Testis (tissue), 5 donors: ENCODE measurements around the gene DTL. TPM values are rescaled to one million over a fixed set of nuclear protein-coding genes. Genes with fewer than 3 reads are reported as not detected.
"Not testable (repeated sequence)": the region's sequence is repeated elsewhere in the genome, so short reads cannot be mapped to it uniquely, and the experiment has no call there.

Experiments used
- DNase-seq: peaks from one replicate; pipeline ENCODE4 v3.0.0-alpha.2; 2019
- H3K27ac ChIP-seq, 2 donors: fragments of 200-600 bp; sonication (generic); one replicate each; pipeline ENCODE4 v1.5.1; 2019
- H3K27me3 ChIP-seq: fragments of 200-600 bp; sonication (generic); one replicate; pipeline ENCODE4 v1.5.1; 2019
- H3K36me3 ChIP-seq: fragments of 200-600 bp; sonication (generic); one replicate; pipeline ENCODE4 v1.5.1; 2017; ENCODE audit warnings: low read depth; ENCODE audit errors: missing control alignments
- H3K4me1 ChIP-seq: fragments of 200-600 bp; sonication (generic); one replicate; pipeline ENCODE4 v1.5.1; 2019
- H3K4me3 ChIP-seq, 2 donors: fragments of 200-600 bp; sonication (generic); one replicate each; pipeline ENCODE4 v1.5.1; 2017 to 2019
- H3K9me3 ChIP-seq: fragments of 200-600 bp; sonication (generic); one replicate; pipeline ENCODE4 v1.5.1; 2017
- POLR2A ChIP-seq: fragments of 450-650 bp; IDR thresholded peaks from one replicate; pipeline ENCODE4 v1.6.1; 2017; ENCODE audit warnings: antibody characterized with exemption, mild to moderate bottlenecking, moderate library complexity
- WGBS, 2 donors: methylation state at CpG; one replicate each; pipeline ENCODE4 v1.1.5; 2018; 5-methylcytosine and 5-hydroxymethylcytosine counted together
- intact Hi-C: fragments of 100-400 bp; cut with DNase I; formaldehyde crosslinking; loops from one replicate; pipeline ENCODE4 v1.15.1; 2023; ENCODE audit warnings: low total_unique reads
- long read RNA-seq, 2 donors: transcript quantifications; one replicate each; lab custom pipeline, GENCODE V29; 2026
- polyA plus RNA-seq: library from polyadenylated mRNA; stranded (reverse); fragments of 350-450 nt; fragmentation: Illumina TruSeq; extraction: RNeasy Lipid Tissue Mini Kit (QIAGEN cat#74804); gene quantifications from one replicate; pipeline ENCODE4 v1.2.3, GENCODE V29; 2014; ENCODE audit warnings: low read depth, low replicate concordance; ENCODE audit not compliant: insufficient read depth
- total RNA-seq, 2 donors: library from RNA; depleted of rRNA; stranded (reverse); fragments of >200 nt; gene quantifications; one replicate each; pipeline ENCODE4 v1.2.3, GENCODE V29; 2016
- TF ChIP-seq, protein P1 (sequence below), 3 experiments: fragments of 450-650 bp in 2 of 3; fragments of 200-600 bp in 1 of 3; sonication (generic) in 1 of 3; IDR thresholded peaks; one replicate each; pipeline ENCODE4 v1.5.1; 2016 to 2019; ENCODE audit warnings: antibody characterized with exemption in 3 of 3, mild to moderate bottlenecking in 2 of 3, moderate library complexity in 1 of 3

Gene DTL, protein sequence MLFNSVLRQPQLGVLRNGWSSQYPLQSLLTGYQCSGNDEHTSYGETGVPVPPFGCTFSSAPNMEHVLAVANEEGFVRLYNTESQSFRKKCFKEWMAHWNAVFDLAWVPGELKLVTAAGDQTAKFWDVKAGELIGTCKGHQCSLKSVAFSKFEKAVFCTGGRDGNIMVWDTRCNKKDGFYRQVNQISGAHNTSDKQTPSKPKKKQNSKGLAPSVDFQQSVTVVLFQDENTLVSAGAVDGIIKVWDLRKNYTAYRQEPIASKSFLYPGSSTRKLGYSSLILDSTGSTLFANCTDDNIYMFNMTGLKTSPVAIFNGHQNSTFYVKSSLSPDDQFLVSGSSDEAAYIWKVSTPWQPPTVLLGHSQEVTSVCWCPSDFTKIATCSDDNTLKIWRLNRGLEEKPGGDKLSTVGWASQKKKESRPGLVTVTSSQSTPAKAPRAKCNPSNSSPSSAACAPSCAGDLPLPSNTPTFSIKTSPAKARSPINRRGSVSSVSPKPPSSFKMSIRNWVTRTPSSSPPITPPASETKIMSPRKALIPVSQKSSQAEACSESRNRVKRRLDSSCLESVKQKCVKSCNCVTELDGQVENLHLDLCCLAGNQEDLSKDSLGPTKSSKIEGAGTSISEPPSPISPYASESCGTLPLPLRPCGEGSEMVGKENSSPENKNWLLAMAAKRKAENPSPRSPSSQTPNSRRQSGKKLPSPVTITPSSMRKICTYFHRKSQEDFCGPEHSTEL
- 10 to 100 TPM; 25.3 to 25.4 TPM for total RNA-seq
- polyA plus RNA-seq = 45.1 TPM
- long read RNA-seq, donor 1, full-length matches to known transcripts = 7 of 26 reads
- long read RNA-seq, donor 1, partial matches to known transcripts = 5 of 26 reads
- long read RNA-seq, donor 1, other reads (novel, unspliced or antisense) = 14 of 26 reads
- long read RNA-seq, donor 2, full-length matches to known transcripts = 2 of 9 reads
- long read RNA-seq, donor 2, partial matches to known transcripts = 7 of 9 reads
- long read RNA-seq, donor 2, other reads (novel, unspliced or antisense) = 0 of 9 reads

DNA sequence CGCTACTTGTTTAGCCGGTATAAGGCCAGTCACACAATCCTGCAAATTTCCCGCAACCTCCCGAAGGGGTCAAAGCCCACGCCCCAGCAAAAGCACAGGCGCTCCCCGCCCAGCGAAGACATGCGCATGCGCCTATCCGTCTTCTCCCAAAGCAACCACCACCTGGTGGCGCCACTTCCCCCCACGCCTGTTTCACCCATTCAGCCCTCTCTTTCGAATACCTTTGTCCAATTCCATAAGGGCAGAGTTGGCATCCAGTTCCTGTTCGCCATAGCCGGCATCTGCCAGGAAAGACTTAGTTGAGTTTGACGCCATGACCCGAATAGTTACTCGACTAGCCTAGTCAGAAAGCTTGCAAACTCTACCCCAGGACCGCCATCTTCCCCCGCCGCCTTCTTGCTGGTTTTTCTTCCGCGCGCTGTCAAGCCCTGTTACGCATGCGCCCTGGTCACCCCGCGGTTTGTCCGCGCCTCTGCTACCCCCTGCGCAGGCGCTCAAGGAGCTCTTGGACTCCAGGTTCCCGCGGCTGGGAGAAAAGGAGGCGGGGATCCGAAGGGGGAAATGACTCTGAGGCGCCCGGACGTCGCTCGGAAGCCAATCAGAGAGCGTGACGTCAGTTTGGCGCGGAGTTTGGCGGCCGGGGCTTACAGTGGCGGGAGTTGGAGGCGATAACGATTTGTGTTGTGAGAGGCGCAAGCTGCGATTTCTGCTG lies at the start of gene DTL, which contains the start of gene INTS7:
Gene DTL, plus strand, starts transcription at position 626 of the 712 bp plus-strand sequence. CDS start 143 bp downstream, outside the sequence.
Gene INTS7, minus strand, starts transcription at position 435 of the 712 bp plus-strand sequence. Its CDS starts 120 bp downstream, at position 315.
- Histone ChIP-seq H3K9me3 (no peaks in the 10 kb centered on the region), H3K4me1 (peaks cover 16% of the 10 kb centered on the region), H3K36me3 (no peaks in the 10 kb centered on the region), H3K4me3 (peak within 1 kb of the TSS; percentile 62 to 68), H3K27ac (peak within 1 kb of the TSS; percentile 84 to 85), H3K27me3 (no peaks in the 10 kb centered on the region)
- intact Hi-C loops = no loop called here
- TF ChIP-seq, protein P1, sequence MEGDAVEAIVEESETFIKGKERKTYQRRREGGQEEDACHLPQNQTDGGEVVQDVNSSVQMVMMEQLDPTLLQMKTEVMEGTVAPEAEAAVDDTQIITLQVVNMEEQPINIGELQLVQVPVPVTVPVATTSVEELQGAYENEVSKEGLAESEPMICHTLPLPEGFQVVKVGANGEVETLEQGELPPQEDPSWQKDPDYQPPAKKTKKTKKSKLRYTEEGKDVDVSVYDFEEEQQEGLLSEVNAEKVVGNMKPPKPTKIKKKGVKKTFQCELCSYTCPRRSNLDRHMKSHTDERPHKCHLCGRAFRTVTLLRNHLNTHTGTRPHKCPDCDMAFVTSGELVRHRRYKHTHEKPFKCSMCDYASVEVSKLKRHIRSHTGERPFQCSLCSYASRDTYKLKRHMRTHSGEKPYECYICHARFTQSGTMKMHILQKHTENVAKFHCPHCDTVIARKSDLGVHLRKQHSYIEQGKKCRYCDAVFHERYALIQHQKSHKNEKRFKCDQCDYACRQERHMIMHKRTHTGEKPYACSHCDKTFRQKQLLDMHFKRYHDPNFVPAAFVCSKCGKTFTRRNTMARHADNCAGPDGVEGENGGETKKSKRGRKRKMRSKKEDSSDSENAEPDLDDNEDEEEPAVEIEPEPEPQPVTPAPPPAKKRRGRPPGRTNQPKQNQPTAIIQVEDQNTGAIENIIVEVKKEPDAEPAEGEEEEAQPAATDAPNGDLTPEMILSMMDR (IDR thresholded peaks at IDR 0.05) = peak; percentile 82 to 90 (median 89)
- no peak for TF ChIP-seq POLR2A
- peak; percentile 98 for DNase-seq
- WGBS, 2 donors = 0 to 1% methylated on average over 23 to 53 of the region's 53 CpGs

DNA sequence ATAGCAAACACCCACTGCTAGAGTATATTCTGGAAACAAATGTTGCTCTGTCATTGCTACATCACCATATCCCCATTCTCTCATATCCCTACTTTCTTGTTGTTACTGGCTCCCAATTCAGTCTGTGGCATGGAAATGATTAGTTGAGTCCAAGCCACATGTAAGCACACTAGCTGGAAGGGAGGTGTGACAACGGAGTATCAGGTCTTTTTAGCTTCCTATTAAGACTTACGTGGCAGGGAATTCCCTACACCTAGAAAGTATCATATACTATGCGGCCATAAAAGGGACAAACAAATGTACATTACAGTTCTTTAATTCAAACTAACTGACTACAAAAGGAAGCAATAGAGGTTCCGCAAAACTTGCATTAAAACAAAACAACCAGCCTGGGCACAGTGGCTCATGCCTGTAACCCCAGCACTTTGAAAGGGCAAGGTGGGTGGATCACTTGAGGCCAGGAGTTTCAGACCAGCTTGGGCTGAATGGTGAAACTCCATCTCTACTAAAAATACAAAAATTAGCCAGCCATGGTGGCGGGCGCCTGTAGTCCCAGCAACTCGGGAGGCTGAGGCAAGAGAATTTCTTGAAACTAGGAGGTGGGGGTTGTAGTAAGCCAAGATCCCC lies 48.8 kb upstream of the DTL start:
- WGBS, 2 donors = 90 to 97% methylated on average over 7 of the region's 7 CpGs

DNA sequence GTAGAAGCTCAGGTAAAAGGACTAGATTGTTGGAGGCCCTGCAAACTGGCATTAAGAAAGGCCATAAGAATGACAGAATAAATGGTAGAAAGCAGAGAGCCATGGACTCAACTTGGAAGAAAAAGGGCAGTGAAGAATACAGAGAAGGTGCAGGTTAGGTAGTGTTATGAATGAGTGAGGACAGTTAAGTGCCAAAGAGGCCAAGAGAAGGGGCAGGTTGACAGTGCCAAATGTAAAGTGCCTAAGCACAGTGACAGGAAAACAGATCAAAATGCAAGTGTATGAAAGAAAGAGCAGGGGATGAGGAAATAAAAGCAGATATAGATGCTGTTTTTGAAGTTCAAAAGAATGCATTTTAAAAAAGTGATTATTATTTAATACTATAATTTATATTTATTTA lies 43.9 kb upstream of the DTL start:
- intact Hi-C loops = no loop called here
- H3K27ac ChIP-seq = no peak overlapping the region
- no peaks in the 10 kb centered on the region for H3K4me1 ChIP-seq
- H3K4me3 ChIP-seq = no peak overlapping the region
- TF ChIP-seq POLR2A = no peak
- TF ChIP-seq, protein P1 (IDR thresholded peaks at IDR 0.05) = no peak
- H3K27me3 ChIP-seq = no peaks in the 10 kb centered on the region
- H3K36me3 ChIP-seq = no peaks in the 10 kb centered on the region
- no peak for DNase-seq
- H3K9me3 ChIP-seq = no peaks in the 10 kb centered on the region

More for the DNA sequence above, 48.8 kb upstream of the DTL start:
- TF ChIP-seq, protein P1 (IDR thresholded peaks at IDR 0.05) = no peak
- TF ChIP-seq POLR2A = no peak
- H3K27ac ChIP-seq = no peak overlapping the region
- H3K4me1 ChIP-seq = no peaks in the 10 kb centered on the region
- no peak overlapping the region for H3K4me3 ChIP-seq
- H3K9me3 ChIP-seq = no peaks in the 10 kb centered on the region
- intact Hi-C loops = no loop called here
- DNase-seq = no peak
- H3K27me3 ChIP-seq = no peaks in the 10 kb centered on the region
- H3K36me3 ChIP-seq = no peaks in the 10 kb centered on the region

DNA sequence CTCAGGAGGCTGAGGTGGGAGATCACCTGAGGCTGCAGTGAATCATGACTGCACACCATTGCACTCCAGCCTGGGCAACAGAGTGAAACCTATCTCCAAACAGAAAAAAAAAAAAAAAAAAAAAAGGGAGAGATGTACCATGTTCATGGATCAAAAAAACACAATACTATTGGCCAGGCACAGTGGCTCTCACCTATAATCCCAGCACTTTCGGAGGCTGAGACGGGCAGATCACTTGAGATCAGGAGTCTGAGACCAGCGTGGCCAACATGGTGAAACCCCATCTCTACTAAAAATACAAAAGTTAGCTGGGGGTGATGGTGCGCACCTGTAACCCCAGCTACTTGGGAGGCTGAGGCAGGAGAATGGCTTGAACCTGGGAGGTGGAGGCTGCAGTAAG lies 38.1 kb upstream of the DTL start:
- H3K4me3 ChIP-seq, H3K27me3 ChIP-seq, H3K36me3 ChIP-seq, intact Hi-C loops, H3K4me1 ChIP-seq, H3K27ac ChIP-seq, DNase-seq, H3K9me3 ChIP-seq: not testable (repeated sequence)
- WGBS, 2 donors = 91 to 99% methylated on average over 4 of the region's 4 CpGs
